Astrocyte (in vitro differentiated cells and primary cell): ENCODE results near the gene FABP1. TPM values are rescaled to one million over a fixed set of nuclear protein-coding genes. Genes with fewer than 3 reads are reported as not detected.

ENCODE experiments used
- DNase-seq: peaks from one replicate; pipeline ENCODE4 v3.0.0-alpha.2; 2010; ENCODE audit warnings: low read depth
- FAIRE-seq: peaks from 2 replicates; lab custom pipeline; 2011; peaks lifted over from hg19 to GRCh38; lab: Jason Lieb, UNC
- H2AFZ ChIP-seq: 2 replicates; pipeline ENCODE4 v1.6.0; 2012; ENCODE audit warnings: low read depth, low read length, inconsistent platforms
- H3K27ac ChIP-seq: 2 replicates; pipeline ENCODE4 v1.5.1; 2011; ENCODE audit warnings: low read depth, low read length, inconsistent platforms
- H3K27me3 ChIP-seq: 2 replicates; pipeline ENCODE4 v1.6.0; 2011; ENCODE audit warnings: low read length, inconsistent platforms; ENCODE audit not compliant: insufficient read depth
- H3K36me3 ChIP-seq: 2 replicates; pipeline ENCODE4 v1.5.1; 2011; ENCODE audit warnings: low read length, inconsistent platforms; ENCODE audit not compliant: insufficient read depth
- H3K4me1 ChIP-seq: 2 replicates; pipeline ENCODE4 v1.5.1; 2011; ENCODE audit warnings: low read length, inconsistent platforms; ENCODE audit not compliant: insufficient read depth
- H3K4me2 ChIP-seq: 2 replicates; pipeline ENCODE4 v1.6.0; 2012; ENCODE audit warnings: low read length, inconsistent platforms
- H3K4me3 ChIP-seq: 2 replicates; pipeline ENCODE4 v1.5.1; 2011; ENCODE audit warnings: low read depth, mild to moderate bottlenecking, low read length, inconsistent platforms; ENCODE audit not compliant: insufficient read depth
- H3K79me2 ChIP-seq: 2 replicates; pipeline ENCODE4 v1.6.0; 2012; ENCODE audit warnings: mild to moderate bottlenecking, low read length, inconsistent platforms; ENCODE audit not compliant: insufficient read depth
- H3K9ac ChIP-seq: 2 replicates; pipeline ENCODE4 v1.6.0; 2012; ENCODE audit warnings: mild to moderate bottlenecking, low read length, inconsistent platforms
- H3K9me3 ChIP-seq: 2 replicates; pipeline ENCODE4 v1.5.1; 2012; ENCODE audit warnings: low read depth, mild to moderate bottlenecking, low read length, inconsistent platforms; ENCODE audit not compliant: insufficient read depth
- H4K20me1 ChIP-seq: 2 replicates; pipeline ENCODE4 v1.6.0; 2012; ENCODE audit warnings: low read length, inconsistent platforms; ENCODE audit not compliant: insufficient read depth
- H3K27ac Mint-ChIP-seq: one replicate; pipeline ENCODE4 v1.8.0; 2021; ENCODE audit warnings: mild to moderate bottlenecking, mixed read lengths; ENCODE audit not compliant: unreplicated experiment
- H3K27me3 Mint-ChIP-seq: one replicate; pipeline ENCODE4 v1.8.0; 2021; ENCODE audit warnings: low read depth, mixed read lengths; ENCODE audit not compliant: unreplicated experiment
- H3K36me3 Mint-ChIP-seq: one replicate; pipeline ENCODE4 v1.8.0; 2021; ENCODE audit warnings: low read depth, mixed read lengths; ENCODE audit not compliant: unreplicated experiment
- H3K4me1 Mint-ChIP-seq: one replicate; pipeline ENCODE4 v1.8.0; 2021; ENCODE audit warnings: low read depth, mixed read lengths; ENCODE audit not compliant: unreplicated experiment
- H3K4me3 Mint-ChIP-seq: one replicate; pipeline ENCODE4 v1.8.0; 2021; ENCODE audit warnings: mild to moderate bottlenecking, moderate library complexity, mixed read lengths; ENCODE audit not compliant: unreplicated experiment
- H3K9me3 Mint-ChIP-seq: one replicate; pipeline ENCODE4 v1.8.0; 2021; ENCODE audit warnings: mild to moderate bottlenecking, mixed read lengths; ENCODE audit not compliant: unreplicated experiment
- EZH2 ChIP-seq: IDR thresholded peaks from 2 replicates; pipeline ENCODE4 v1.6.1; 2012; ENCODE audit warnings: mild to moderate bottlenecking, low read length, inconsistent platforms; ENCODE audit not compliant: insufficient read depth
- total RNA-seq: library from RNA; stranded (reverse); gene quantifications from 2 replicates; pipeline ENCODE4 v1.2.1, GENCODE V29; 2021
- TF ChIP-seq, protein P1 (sequence below): IDR thresholded peaks from 2 replicates; pipeline ENCODE4 v1.5.1; 2011; ENCODE audit warnings: low read depth, mild to moderate bottlenecking, inconsistent platforms, low read length, moderate library complexity; ENCODE audit not compliant: insufficient read depth

The FABP1 gene
- total RNA-seq, 1 donor from 2014 or later = not detected

DNA sequence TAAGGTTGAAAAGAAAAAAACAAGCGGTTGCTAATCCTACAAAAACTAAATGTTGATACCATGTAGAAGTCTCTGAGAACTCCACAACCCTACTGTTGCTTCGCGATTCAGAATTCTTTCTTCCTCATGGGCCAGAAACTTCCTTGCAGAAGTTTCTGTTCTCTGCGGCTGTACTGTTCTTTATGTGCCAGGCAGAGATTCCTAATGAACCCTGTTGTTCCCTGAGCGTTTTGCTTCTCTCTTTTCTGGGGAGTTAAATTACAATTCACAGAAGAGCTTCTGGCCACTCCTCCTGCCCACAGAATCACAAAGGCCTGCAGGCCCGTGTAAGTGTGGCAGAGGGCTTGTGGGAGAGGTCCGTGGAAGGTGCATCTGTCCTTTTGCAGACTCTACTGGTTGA lies 40.5 kb upstream of the FABP1 start:
- Histone ChIP-seq H3K9me3 (no peaks in the 10 kb centered on the region), H3K4me1 (no peaks in the 10 kb centered on the region), H4K20me1 (no peaks in the 10 kb centered on the region), H3K4me3 (no peak overlapping the region), H3K27ac (no peak overlapping the region), H3K4me2 (no peak overlapping the region), H3K9ac (no peak overlapping the region), H3K79me2 (no peaks in the 10 kb centered on the region), H3K36me3 (no peaks in the 10 kb centered on the region), H3K27me3 (no peaks in the 10 kb centered on the region), H2AFZ (no peak overlapping the region)
- Mint-ChIP-seq H3K9me3 (peaks cover 3% of the 10 kb centered on the region), H3K36me3 (peaks cover 7% of the 10 kb centered on the region), H3K27ac (no peak overlapping the region), H3K4me3 (peak overlapping the region; percentile 69), H3K27me3 (peaks cover 3% of the 10 kb centered on the region), H3K4me1 (no peaks in the 10 kb centered on the region)
- TF ChIP-seq, protein P1, sequence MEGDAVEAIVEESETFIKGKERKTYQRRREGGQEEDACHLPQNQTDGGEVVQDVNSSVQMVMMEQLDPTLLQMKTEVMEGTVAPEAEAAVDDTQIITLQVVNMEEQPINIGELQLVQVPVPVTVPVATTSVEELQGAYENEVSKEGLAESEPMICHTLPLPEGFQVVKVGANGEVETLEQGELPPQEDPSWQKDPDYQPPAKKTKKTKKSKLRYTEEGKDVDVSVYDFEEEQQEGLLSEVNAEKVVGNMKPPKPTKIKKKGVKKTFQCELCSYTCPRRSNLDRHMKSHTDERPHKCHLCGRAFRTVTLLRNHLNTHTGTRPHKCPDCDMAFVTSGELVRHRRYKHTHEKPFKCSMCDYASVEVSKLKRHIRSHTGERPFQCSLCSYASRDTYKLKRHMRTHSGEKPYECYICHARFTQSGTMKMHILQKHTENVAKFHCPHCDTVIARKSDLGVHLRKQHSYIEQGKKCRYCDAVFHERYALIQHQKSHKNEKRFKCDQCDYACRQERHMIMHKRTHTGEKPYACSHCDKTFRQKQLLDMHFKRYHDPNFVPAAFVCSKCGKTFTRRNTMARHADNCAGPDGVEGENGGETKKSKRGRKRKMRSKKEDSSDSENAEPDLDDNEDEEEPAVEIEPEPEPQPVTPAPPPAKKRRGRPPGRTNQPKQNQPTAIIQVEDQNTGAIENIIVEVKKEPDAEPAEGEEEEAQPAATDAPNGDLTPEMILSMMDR = no peak
- no peak for TF ChIP-seq EZH2
- FAIRE-seq = no peak
- no peak for DNase-seq

DNA sequence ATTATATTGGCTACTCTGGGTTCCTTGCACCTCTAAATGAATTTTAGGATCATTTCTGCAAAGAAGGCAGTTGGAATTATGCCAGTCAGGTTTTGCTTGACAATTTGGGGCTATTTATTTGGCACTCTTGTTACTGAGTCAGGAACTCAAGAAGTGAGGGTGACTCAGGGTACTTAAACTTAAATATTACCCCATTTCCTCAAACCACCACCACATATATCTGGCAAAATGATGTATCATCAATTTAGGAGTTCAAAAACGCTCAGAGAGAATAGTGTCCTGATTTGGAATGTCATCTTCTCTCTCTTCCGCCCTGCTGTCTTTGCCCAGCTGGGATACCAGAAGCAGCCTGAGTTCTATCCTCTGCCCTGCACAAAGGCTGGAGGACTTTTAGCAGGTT lies 39.9 kb upstream of the FABP1 start:
- H3K36me3 Mint-ChIP-seq = peaks cover 7% of the 10 kb centered on the region
- H3K4me3 Mint-ChIP-seq = no peak overlapping the region
- H3K27ac Mint-ChIP-seq = no peak overlapping the region
- no peak overlapping the region for H2AFZ ChIP-seq
- no peaks in the 10 kb centered on the region for H3K36me3 ChIP-seq
- no peak for DNase-seq
- no peak for TF ChIP-seq EZH2
- TF ChIP-seq, protein P1 = no peak
- no peak overlapping the region for H3K4me2 ChIP-seq
- peaks cover 3% of the 10 kb centered on the region for H3K27me3 Mint-ChIP-seq
- no peaks in the 10 kb centered on the region for H3K9me3 ChIP-seq
- no peaks in the 10 kb centered on the region for H4K20me1 ChIP-seq
- H3K9ac ChIP-seq = no peak overlapping the region
- H3K9me3 Mint-ChIP-seq = peaks cover 3% of the 10 kb centered on the region
- H3K79me2 ChIP-seq = no peaks in the 10 kb centered on the region
- no peaks in the 10 kb centered on the region for H3K27me3 ChIP-seq
- FAIRE-seq = no peak
- no peaks in the 10 kb centered on the region for H3K4me1 ChIP-seq
- no peaks in the 10 kb centered on the region for H3K4me1 Mint-ChIP-seq
- no peak overlapping the region for H3K27ac ChIP-seq
- H3K4me3 ChIP-seq = no peak overlapping the region

DNA sequence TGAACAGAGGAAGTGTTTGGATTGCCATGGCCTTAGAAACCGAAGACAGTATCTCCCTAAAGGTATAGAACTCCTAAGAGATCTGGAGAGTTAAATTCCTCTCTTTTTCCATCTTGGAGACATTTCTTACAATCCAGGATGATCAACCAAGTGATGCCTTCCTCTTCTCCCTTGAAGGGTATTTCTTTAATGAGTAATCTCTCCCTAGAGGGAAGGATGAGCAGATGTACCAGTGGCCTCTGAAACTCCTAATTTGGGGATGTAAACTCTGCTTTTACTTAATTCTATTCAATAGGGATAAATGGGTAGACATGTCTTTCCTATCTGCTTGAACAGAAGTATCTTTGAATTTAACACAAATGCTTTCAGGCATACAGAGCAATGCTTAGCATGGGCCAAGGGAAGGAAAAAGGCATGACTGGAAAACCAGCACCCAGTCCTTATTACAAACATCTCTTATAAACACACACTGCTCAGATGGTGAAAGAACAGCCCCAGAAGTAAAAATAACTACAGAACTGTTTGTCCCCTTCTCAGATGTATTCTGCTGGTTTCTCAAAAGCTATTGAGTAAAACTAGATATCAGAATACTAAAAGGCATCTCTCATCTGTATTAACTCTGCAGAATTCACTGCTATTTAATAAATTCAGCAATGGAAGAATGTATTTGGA lies 37.6 kb upstream of the FABP1 start:
- H3K4me1 ChIP-seq = no peaks in the 10 kb centered on the region
- no peaks in the 10 kb centered on the region for H3K36me3 ChIP-seq
- no peak overlapping the region for H3K4me2 ChIP-seq
- Mint-ChIP-seq H3K4me1 (no peaks in the 10 kb centered on the region), H3K9me3 (peaks cover 3% of the 10 kb centered on the region), H3K27me3 (peaks cover 9% of the 10 kb centered on the region), H3K4me3 (no peak overlapping the region), H3K27ac (no peak overlapping the region), H3K36me3 (peaks cover 5% of the 10 kb centered on the region)
- no peak overlapping the region for H3K4me3 ChIP-seq
- no peak overlapping the region for H2AFZ ChIP-seq
- no peak overlapping the region for H3K27ac ChIP-seq
- no peak overlapping the region for H3K9ac ChIP-seq
- DNase-seq = no peak
- no peaks in the 10 kb centered on the region for H3K79me2 ChIP-seq
- TF ChIP-seq, protein P1 = no peak
- TF ChIP-seq EZH2 = no peak
- no peaks in the 10 kb centered on the region for H4K20me1 ChIP-seq
- no peaks in the 10 kb centered on the region for H3K27me3 ChIP-seq
- no peak for FAIRE-seq
- H3K9me3 ChIP-seq = no peaks in the 10 kb centered on the region
